Left renal cortex interstitium (tissue), 4 donors: ENCODE results near the gene MAN1B1. TPM values are rescaled to one million over a fixed set of nuclear protein-coding genes. Genes with fewer than 3 reads are reported as not detected.
"Not testable (repeated sequence)": the region's sequence is repeated elsewhere in the genome, so short reads cannot be mapped to it uniquely, and the experiment has no call there.

Experiments
- DNase-seq, 4 donors: peaks; one replicate each; pipeline ENCODE4 v3.0.0-alpha.2; 2013; ENCODE audit warnings: low read depth in 4 of 4, low spot score in 2 of 4, missing footprints in 1 of 4
- polyA plus RNA-seq, 4 donors: library from polyadenylated mRNA; unstranded; fragments of 120-200 nt; gene quantifications; one replicate each; pipeline ENCODE4 v1.2.1, GENCODE V29; 2013; ENCODE audit not compliant: insufficient read length in 4 of 4

MAN1B1 gene
- polyA plus RNA-seq, 4 donors, result 46.5 to 70.7 (median 63.1) TPM

DNA sequence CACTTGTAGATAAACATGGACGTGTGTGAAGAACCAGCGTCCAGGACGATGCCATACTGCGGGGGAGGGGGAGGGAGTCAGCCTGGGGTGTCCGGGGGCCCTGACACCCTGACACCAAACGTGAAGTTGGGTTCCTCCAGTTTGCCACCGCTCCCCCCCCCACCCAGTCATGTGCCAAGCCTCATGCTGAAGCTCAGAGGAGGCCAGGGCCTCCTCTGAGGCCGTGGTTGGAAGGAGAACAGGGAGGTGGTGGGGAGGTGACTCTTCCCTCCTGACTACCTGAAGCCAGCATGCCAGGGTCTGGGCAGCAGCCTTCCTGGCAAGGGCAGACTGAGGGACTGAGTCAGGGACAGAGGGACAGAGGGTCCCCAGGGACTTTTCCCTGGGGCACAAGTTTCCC is 34.5 kb upstream of the MAN1B1 start:
- no peak for DNase-seq

DNA sequence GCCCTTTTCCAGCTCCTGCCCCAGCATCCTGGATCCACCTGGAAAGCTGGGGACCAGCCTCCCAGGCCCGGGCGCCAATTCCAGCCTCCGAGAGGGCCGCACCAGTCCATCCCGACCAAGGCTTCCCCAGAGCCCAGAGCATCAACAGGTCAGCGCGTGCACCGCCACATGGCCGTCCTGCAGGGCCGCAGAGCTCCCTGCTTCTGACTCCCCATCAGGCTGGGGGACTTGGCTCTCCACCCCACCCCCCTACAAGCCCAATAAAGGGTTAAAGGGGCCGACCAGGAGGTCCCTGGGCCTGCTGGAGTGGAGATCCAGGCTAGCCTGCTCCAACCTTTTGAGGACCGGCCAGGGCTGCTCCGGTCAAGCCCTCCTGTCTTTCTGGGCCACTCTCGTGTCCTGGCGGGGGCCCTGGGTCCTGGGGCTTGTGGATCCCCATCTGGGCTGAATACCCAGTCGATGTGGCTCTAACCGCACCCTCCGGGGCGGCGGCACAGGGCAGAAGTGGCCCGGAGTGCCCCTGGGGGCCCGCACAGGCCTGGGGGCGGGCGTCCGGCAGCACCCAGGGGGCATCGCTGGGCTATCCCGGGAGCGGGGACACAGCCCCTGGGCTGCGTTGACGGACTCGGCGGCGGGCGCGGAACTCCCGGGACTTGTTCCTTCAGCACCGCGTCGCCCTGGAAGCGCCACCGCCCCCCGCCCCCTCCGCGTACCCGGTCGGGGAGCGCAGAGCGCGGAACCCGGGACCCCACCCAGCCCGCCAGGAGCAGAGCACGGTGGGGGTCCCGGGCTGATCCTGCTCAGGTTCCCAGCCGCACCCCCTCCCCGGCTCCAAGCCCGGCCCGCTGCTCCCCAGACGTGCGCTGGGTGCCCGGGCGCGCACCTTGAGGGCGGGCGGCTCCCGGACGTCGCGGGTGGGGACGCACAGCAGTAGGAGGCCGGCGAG is 33.5 kb upstream of the MAN1B1 start:
- no peak for DNase-seq

DNA sequence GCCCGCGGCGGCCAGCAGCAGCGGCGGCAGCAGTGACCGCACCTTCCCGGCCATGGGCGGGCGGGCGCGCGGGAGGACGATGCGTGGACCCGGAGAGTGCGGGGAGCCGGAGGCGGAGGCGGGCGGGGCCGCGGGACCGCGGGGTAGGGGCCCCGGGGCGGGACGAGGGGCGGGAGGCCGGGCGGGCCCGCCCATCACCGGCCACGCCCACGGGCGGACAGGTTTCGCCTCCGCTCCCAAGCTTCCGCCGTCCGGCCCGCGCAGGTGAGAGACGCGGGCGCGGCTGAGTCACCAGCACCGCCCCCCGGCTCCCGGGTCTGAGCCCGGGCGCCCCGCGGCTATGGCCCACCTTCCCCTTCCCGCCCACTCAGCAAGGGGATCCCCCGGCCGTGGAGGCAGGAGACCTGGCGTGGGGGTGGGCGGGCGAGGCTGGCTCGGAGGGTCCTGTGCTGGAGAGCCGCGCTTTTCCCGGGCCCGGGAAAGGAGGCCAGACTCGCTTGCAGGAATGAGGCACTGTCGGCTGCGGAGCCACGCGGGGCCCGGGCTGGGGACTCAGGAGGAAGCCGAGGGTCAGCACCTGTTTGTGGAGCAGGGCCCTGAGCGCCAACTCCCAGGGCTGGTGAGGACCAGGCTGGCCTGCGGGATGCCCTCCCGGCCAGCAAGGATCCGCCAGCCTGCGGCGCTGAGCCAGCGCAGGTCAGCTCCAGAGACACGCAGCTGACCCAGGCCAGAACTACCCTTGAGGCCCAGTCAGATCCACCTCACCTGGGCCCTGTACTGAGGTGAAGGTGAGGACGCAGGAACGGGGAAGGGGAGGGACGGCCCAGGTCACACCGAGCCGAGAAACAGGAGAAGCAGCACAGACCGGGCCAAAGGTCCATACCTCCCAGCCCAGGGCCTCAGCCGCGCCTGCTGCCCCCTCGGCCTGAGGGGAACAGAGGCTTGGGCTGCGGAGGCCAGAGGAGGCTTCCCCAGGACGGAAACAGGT is 32.5 kb upstream of the MAN1B1 start, which contains the start of gene ENTPD2:
TSS of gene ENTPD2 (minus strand) at position 118 of the 988 bp plus-strand sequence. CDS start at position 54, 64 bp downstream.
- DNase-seq, result no peak

DNA sequence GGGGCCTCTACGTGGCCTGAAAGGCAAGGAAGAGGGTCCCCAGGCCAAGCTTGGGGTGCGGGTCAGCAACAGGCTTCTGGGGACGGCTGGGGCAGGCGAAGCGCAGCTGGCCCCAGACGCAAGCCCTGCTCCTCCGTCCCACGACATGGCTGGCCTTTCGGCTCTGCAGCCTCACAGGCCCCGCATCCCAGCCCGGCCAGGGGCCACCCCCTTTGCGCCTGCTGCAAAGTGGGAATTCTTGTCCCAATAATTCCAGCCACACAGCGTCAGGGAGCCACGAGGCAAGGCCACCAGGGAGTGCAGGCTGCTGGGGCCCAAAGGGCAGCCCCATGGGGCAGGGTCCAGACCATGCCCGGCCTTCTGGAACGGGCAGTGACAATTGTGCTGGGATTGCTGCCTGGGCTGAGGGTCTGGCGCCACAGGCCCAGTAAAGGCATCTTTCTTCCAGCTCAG is 31.8 kb upstream of the MAN1B1 start:
- no peak for DNase-seq

DNA sequence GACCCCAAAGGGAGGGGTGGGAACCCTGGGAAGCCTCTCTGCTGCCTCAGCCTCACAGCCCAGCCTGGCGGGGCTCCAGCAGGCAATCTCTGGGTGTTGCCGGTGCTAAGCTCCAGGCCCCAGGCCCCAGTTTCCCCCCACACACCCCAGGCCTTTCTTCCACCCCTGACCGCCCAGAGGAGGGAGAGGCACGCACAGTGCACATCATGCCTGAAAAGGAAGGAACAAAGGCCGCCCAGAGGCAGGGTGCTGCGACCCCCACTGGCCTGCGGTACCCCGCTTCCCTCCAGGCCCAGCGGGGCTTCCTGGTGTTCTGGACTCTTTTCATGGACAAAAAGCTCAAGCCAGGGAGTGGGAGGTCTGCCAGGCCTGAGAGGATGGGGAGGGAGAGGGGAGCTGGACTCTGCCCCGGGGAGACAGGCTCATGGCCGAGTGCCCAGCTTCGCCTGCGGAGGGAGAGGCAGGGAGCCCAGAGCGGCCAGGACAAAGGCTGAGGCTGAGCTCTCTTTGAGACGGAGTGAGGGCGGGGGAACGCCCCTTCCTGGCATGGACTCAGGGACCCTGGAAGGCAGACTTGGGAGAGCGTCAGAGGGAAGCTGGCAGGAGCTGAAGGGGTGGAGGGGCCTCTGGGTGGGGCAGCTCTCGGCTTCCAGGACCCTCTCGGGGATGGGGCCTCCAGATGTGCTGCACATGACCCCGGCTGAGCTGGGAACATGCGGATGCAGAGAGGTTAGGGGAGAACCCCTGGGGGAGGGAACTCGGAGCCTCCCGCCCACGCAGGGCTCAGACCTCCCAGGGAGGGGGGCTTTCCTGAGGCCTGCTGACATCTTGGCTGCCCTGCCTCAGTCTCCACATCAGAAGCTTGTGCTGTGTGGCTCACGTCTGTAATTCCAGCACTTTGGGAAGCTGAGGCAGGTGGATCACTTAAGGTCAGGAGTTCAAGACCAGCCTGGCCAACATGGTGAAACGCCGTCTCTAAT is 31.1 kb upstream of the MAN1B1 start:
- DNase-seq, result peak in 1 of 4 donors; percentile 62

DNA sequence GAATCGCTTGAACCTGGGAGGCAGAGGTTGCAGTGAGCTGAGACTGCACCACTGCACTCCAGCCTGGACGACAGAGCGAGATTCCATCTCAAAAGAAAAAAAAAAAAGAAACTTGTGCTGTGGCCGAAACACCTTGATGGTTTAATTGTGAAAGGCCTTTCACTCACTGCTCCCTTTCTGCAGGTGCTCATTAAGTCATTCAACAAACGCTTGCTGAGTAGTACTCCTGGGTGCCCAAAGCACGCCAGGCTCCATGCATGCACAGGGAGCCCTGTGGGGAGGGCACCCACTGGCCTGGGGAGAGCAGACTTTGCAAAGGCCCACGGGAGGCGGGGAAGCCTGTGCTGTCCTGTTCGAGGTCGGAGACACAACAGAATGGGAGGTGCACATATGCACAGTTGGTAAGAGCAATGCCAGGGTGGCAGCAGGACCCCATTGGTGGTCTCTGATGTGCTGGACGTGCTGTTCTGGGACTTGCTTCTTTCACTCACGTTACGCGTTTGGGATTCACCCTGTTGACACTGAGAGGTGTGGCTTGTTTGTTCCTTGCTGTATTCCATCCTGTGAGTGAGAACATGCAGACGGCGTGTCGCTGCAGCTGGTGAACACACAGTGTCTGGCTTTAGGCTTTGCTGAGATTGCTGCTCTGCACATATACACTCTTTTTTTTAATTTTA is 29.9 kb upstream of the MAN1B1 start:
- DNase-seq, result no peak

DNA sequence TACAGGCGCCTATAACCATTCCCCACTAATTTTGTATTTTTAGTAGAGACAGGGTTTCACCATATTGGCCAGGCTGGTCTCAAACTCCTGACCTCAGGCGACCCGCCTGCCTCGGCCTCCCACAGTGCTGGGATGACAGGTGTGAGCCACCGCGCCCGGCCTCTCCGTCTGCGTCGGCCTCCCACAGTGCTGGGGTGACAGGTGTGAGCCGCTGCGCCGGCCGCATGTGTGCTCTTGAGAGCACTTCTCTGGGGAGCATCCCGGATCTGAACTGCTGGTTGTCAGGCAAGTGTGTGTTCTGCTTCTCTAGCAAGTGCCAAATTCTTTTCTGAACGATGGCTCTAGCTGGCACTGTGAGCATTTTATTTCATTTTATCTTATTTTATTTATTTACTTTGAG is 29.2 kb upstream of the MAN1B1 start:
- no peak for DNase-seq

DNA sequence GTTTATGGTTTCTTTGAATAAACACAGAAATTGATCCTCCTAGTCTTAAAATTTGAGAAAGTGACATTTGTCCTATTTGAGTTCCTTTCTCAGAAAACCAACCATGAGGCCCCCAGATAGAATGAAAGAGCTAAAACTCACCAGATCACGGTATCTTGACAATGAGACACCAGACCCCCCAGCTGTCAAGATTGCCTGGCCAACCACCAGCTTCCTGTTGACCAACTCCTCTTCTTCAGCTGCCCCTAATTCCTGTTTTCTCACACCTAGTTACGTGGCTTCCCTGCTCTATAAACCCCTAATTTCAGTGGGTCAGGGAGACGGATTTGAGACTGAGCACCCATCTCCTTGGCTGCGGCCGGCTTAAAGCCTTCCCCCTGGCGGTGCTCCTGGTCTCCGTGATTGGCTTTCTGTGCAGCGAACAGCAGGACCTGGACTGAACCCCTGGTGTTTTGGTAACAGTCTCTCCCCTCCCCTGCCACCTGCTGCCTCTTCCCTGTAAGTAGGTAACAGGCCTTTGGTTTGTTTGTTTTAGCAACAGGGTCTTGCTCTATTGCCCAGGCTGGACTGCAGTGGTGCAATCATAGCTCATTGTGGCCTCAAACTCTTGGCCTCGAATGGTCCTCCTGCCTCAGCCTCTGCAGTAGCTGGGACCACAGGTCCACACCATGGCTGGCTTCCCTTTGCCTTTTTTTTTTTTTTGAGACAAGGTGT is 28.1 kb upstream of the MAN1B1 start:
- DNase-seq, result no peak

DNA sequence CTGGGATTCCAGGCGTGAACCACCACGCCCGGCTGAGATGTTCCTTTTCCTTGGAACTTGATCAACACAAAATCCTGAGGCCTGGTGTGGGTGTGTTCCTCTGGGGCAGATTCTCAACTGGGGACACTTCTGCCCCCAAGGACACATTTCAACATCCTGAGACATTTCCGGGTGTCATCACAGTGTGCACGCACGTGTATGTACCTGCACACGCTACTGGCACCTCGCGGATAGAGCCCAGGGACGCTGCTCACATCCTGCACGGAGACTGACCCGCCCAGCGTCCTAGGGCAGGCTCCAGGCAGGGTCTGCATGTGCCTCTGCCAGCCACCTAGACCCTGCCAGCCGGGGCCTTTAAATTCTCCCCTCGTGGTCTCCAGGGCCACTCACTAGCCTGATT is 24.4 kb upstream of the MAN1B1 start:
- DNase-seq, result no peak

DNA sequence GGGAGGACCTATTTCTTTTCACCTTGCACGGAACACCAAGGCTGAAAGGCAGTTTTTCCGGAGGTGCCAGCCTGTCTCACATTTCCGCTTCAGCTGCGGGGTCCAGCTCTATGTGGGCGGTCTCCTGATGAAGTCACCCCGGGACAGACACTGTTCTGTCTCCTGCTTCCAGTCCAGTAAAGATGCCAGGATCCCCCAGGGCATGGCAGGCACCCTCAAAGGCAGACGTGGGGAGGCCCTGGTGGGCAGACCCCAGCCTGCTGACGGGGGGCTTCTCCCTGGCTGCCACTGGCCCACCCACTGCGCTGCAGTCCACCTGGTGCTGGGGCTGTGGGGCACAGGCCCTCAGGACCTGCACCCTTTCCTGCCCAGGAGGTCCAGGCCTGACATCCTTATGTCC is 24.0 kb upstream of the MAN1B1 start:
- DNase-seq, result not testable (repeated sequence)

DNA sequence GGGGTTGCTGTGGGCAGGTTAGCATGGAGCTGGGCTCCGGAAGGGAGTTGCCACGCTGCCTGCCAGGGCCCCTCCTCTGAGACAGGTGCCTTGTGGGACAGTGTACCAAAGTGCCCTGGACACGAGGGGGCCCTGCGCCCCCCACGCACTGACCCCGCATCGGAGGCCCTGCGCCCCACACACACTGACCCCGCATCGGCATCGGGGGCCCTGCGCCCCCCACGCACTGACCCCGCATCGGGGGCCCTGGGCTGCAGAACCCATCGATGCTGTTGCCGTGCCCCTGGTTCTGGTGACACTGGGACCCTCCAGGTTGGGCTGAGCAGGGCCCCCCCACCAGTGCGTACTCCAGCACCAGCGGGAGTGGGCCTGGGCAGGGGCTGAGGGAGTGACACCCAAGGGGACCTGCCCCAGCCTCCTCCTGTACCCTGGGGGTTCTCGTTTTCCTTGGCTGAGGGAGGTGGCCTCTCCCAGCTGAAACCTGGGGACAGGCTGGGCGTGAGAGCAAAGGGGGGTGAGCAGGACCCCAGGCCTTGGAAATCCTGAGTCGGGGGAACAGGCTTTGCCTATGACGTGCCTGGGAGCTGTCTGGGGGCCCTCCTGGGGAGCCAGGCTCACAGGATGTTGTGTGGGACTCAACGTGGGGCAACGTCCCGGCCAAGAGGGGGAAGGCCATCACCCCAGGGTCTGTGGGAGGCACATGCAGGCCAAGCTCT is 23.3 kb upstream of the MAN1B1 start:
- no peak for DNase-seq

DNA sequence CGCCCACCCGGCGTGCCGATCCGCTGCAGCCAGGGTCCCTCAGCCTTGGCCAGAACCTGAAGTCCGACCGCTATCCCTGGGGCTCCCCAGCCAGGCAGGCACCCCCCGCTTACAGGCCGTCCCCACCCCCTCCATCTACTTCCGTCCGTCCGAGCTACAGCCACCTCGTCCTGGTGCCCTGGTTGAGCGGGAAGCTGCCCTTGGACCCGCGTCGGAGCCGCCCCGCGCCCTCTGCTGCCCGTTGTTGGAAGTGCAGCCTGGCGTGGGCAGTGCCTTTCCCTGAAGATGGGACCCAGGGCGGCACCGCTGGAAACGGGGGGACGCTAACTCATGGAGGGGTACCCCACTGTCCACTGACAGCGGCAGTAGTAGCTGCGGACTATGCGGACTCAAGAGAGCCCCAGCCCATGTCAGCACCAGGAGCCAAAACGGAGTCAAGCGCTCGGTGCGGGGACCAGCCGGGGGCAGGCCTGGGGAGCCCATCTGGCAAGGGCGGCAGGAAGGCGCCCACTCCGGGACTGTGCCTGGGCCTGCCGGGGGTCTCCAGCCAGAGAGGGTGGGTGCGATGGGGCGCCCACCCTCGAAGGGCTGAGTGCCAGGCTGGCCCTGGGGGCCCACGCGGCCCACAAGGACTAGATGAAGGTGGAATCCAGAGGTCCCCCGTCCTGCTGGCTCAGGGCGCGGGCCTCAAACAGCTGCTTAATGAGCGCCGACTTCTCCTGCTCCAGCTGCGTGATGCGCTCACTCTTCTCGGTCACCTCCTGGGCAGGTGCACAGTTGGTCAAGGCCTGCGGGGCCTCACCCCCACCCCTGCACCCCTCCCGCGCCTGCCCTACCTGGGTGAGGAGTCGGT is 22.5 kb upstream of the MAN1B1 start:
- no peak for DNase-seq

DNA sequence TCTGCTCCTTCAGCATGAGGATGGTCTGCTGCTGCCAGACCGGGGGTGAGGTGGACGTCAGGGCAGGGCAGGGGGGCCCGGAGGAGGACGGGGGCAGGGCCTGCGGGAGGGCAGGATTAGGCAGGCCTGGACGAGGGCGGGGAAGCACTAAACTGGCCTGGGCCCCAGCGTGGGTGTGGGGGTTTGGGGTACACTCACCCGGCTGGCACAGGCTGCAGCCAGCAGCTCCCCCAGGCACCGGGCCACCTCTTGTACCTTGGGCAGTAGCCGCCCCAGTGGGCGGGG is 22.0 kb upstream of the MAN1B1 start:
- no peak for DNase-seq

DNA sequence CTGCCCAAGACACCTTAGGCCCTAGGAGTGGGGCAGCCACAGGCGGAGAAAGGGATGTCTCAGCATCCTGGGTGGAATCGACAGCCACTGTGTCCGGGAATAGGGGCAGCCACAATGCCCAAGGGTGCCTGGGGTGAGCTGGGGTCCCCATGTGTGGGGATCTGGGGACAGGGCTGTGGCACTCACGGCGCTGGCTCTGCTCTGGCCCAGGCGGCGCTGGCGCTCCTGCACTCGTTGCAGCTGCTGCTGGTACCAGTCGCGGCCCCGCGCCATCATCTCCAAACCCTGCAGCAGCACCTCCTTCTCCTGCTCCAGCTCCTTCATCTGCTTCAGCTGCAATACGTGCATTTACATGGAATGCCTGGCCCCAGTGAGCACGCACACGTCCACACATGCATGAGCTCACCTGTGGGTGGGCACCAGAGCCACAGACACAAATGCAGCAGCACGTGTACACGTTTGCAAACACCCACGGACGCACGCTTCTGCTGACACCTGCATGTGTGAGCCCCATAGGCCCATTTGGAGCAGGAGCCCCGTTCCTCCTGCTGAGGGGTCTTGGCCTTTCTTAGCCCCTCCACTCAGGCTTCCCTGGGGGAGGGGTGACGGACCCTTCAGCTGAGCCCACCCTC is 21.3 kb upstream of the MAN1B1 start:
- DNase-seq, result no peak

DNA sequence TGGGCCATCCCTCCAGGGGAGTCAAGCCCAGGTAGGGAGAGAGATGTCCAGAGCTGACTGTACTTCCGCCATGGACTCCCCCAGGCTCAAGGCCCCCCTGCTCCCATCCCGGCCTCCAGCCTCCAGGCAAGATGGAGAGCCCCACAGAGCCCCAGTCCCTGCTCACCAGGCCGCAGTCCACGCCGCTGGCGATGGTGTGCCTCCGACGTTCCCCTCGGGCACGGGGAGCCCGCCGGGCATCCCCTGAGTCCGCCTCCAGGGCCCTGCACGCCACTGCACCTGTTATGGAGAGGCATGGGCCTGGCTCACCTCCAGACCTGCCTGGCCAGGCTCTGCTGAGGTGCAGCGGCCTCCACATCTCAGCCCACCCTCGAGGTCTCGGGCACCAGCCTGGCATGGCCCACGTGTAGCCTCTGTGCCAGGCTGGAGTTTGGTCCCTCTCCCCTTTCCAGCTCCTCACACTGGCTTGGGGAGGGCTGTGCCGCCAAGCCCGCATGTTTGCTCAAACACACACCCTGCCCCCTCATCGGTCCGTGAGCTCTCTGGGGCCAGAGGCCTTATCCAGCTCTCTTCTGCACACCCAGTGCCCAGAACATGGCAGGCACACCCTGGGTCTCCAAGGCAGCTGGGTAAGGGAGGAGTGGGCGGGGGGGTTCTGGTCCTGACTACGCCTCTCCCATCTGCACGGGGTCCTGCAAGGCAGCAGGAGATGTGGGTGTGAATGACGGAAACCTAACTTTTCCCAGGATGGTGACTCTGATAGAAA is 20.5 kb upstream of the MAN1B1 start:
- DNase-seq, result no peak

DNA sequence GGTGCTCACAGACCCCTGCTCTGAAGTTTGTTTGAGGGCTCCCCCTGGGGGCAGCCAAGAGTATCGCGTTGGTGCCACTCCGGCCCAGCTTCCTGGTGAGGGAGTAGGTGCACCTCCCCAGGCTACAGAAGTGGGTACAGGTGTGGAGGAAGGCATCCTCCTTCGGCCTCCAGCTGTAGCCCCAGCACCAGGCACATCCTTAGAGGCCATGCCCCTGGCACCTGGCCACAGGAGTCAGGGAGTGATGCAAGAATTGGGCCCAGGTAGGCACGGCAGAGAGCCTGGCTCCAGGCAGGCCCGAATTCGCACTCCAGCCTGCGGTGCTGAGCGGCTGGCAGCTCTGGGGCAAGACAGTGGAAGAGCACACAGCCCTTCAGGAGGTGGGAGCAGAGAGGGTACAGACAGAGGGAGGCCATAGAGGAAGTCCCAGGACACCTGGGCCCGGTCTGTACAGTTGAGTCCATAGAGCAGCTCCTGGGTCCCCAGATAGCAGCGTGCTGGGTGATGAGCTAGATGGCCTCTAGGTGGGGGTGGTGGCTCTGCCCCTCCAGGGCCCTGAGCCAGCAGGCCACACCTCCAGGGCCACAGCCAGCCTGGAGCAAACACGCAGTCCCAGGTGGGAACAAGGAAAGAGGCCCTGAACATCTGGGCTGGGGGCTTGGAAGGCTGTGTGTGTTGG is 18.8 kb upstream of the MAN1B1 start:
- no peak for DNase-seq
